A673 (cell line): ENCODE results near the gene KCNMA1.

Experiments
- CTCF ChIP-seq: fragments of 300-800, 200-600 bp; sonication (generic); conservative IDR thresholded peaks from 2 replicates; pipeline ENCODE4 v1.5.1; 2017; ENCODE audit warnings: low read depth, mild to moderate bottlenecking, antibody characterized with exemption, low read length, moderate library complexity, mixed read lengths
- EZH2 ChIP-seq: fragments of 200-600 bp; sonication (generic); IDR thresholded peaks from 2 replicates; pipeline ENCODE4 v1.6.1; 2017; ENCODE audit warnings: borderline replicate concordance, low read depth, mild to moderate bottlenecking, mixed read lengths, antibody characterized with exemption, low read length; ENCODE audit not compliant: poor library complexity, severe bottlenecking

GRCh38 chr10:77554996-77555397 lies 82.6 kb downstream of the KCNMA1 start:
- TF ChIP-seq EZH2 (no peak), CTCF (no peak)
